ENCODE data around the gene SASH1. TPM values are rescaled to one million over a fixed set of nuclear protein-coding genes. Genes with fewer than 3 reads are reported as not detected.

The SASH1 gene
- total RNA-seq, 2 donors from 2014 or later, result 0.49 to 0.52 TPM

- H3K9me3 Mint-ChIP-seq, result peaks cover 0 to 4% of the 10 kb centered on the region in 2 donors
- ATAC-seq, result no peak
- no peak overlapping the region for H3K27ac Mint-ChIP-seq
- DNase-seq (ENCODE audit: low spot score in 2 of 2), result no peak
- H3K36me3 Mint-ChIP-seq, result no peaks in the 10 kb centered on the region
Measured at GRCh38 chr6:148323344-148323743, 19.3 kb upstream of the SASH1 start.

- ATAC-seq (no peak), DNase-seq (ENCODE audit: low spot score in 2 of 2) (no peak)
- H3K9me3 Mint-ChIP-seq, result peaks cover 0 to 4% of the 10 kb centered on the region in 2 donors
- no peaks in the 10 kb centered on the region for H3K36me3 Mint-ChIP-seq
- no peak overlapping the region for H3K27ac Mint-ChIP-seq
Measured at GRCh38 chr6:148324297-148324985, 18.2 kb upstream of the SASH1 start.

- Mint-ChIP-seq H3K36me3 (no peaks in the 10 kb centered on the region), H3K9me3 (peaks cover 0 to 4% of the 10 kb centered on the region in 2 donors), H3K27ac (no peak overlapping the region)
- DNase-seq (ENCODE audit: low spot score in 2 of 2) (no peak), ATAC-seq (no peak)
Measured at GRCh38 chr6:148325316-148326068, 17.1 kb upstream of the SASH1 start.

- no peak for ATAC-seq
- no peak overlapping the region for H3K27ac Mint-ChIP-seq
- H3K9me3 Mint-ChIP-seq, result peaks cover 0 to 4% of the 10 kb centered on the region in 2 donors
- DNase-seq (ENCODE audit: low spot score in 2 of 2), result no peak
- no peaks in the 10 kb centered on the region for H3K36me3 Mint-ChIP-seq
Measured at GRCh38 chr6:148328876-148329555, 13.6 kb upstream of the SASH1 start.

- no peak for DNase-seq (ENCODE audit: low spot score in 2 of 2)
- H3K9me3 Mint-ChIP-seq, result peaks cover 0 to 4% of the 10 kb centered on the region in 2 donors
- H3K36me3 Mint-ChIP-seq, result no peaks in the 10 kb centered on the region
- ATAC-seq, result no peak
- no peak overlapping the region for H3K27ac Mint-ChIP-seq
Measured at GRCh38 chr6:148329596-148330381, 12.8 kb upstream of the SASH1 start.

- Mint-ChIP-seq H3K27ac (no peak overlapping the region), H3K36me3 (no peaks in the 10 kb centered on the region)
Measured at GRCh38 chr6:148332088-148332487, 10.6 kb upstream of the SASH1 start.

GRCh38 chr6:148336901-148337300, 5.7 kb upstream of the SASH1 start:
- ATAC-seq (no peak), DNase-seq (ENCODE audit: low spot score in 2 of 2) (no peak)
- H3K27ac Mint-ChIP-seq, result no peak overlapping the region
- peaks cover under 1% of the 10 kb centered on the region in 2 donors for H3K36me3 Mint-ChIP-seq
- no peaks in the 10 kb centered on the region for H3K9me3 Mint-ChIP-seq

More at GRCh38 chr6:148332088-148332487, 10.6 kb upstream of the SASH1 start:
- no peak for ATAC-seq
- no peak for DNase-seq (ENCODE audit: low spot score in 2 of 2)
- peaks cover 0 to under 1% of the 10 kb centered on the region in 2 donors for H3K9me3 Mint-ChIP-seq

GRCh38 chr6:148339766-148340165, 2.9 kb upstream of the SASH1 start:
- ATAC-seq, result no peak
- Mint-ChIP-seq H3K27ac (no peak overlapping the region), H3K36me3 (peaks cover 6 to 7% of the 10 kb centered on the region in 2 donors)

GRCh38 chr6:148340586-148341297, 1.9 kb upstream of the SASH1 start:
- Mint-ChIP-seq H3K36me3 (peaks cover 6 to 7% of the 10 kb centered on the region in 2 donors), H3K27ac (no peak overlapping the region), H3K9me3 (no peaks in the 10 kb centered on the region)
- ATAC-seq, result no peak
- DNase-seq (ENCODE audit: low spot score in 2 of 2), result no peak

More at GRCh38 chr6:148339766-148340165, 2.9 kb upstream of the SASH1 start:
- H3K9me3 Mint-ChIP-seq, result no peaks in the 10 kb centered on the region
- no peak for DNase-seq (ENCODE audit: low spot score in 2 of 2)

- no peak for ATAC-seq
- DNase-seq (ENCODE audit: low spot score in 2 of 2), result no peak
- no peak overlapping the region for H3K27ac Mint-ChIP-seq
- no peaks in the 10 kb centered on the region for H3K9me3 Mint-ChIP-seq
- peaks cover 6 to 7% of the 10 kb centered on the region in 2 donors for H3K36me3 Mint-ChIP-seq
Measured at GRCh38 chr6:148342100-148342349, 613 bp upstream of the SASH1 start.

- H3K9me3 Mint-ChIP-seq, result no peaks in the 10 kb centered on the region
- ATAC-seq (no peak), DNase-seq (ENCODE audit: low spot score in 2 of 2) (no peak)
- H3K27ac Mint-ChIP-seq, result no peak overlapping the region
- H3K36me3 Mint-ChIP-seq, result peaks cover 6 to 7% of the 10 kb centered on the region in 2 donors
Measured at GRCh38 chr6:148343047-148343782, 577 bp downstream of the SASH1 start.

- Mint-ChIP-seq H3K9me3 (no peaks in the 10 kb centered on the region), H3K27ac (no peak overlapping the region), H3K36me3 (peaks cover 6 to 7% of the 10 kb centered on the region in 2 donors)
- DNase-seq (ENCODE audit: low spot score in 2 of 2) (no peak), ATAC-seq (no peak)
Measured at GRCh38 chr6:148345176-148345575, 2.5 kb downstream of the SASH1 start.

GRCh38 chr6:148345578-148345977, 2.9 kb downstream of the SASH1 start:
- Mint-ChIP-seq H3K36me3 (peaks cover 6 to 7% of the 10 kb centered on the region in 2 donors), H3K9me3 (no peaks in the 10 kb centered on the region), H3K27ac (no peak overlapping the region)
- DNase-seq (ENCODE audit: low spot score in 2 of 2) (no peak), ATAC-seq (no peak)

GRCh38 chr6:148346681-148347440, 4.2 kb downstream of the SASH1 start:
- Mint-ChIP-seq H3K27ac (no peak overlapping the region), H3K9me3 (no peaks in the 10 kb centered on the region), H3K36me3 (peaks cover 6 to 7% of the 10 kb centered on the region in 2 donors)
- DNase-seq (ENCODE audit: low spot score in 2 of 2) (no peak), ATAC-seq (no peak)

GRCh38 chr6:148347441-148348054, 4.9 kb downstream of the SASH1 start:
- H3K27ac Mint-ChIP-seq, result no peak overlapping the region
- ATAC-seq, result no peak
- peaks cover 0 to under 1% of the 10 kb centered on the region in 2 donors for H3K36me3 Mint-ChIP-seq

More at GRCh38 chr6:148347441-148348054, 4.9 kb downstream of the SASH1 start:
- DNase-seq (ENCODE audit: low spot score in 2 of 2), result no peak
- no peaks in the 10 kb centered on the region for H3K9me3 Mint-ChIP-seq
